Activated T-cell treated with anti-CD3 and anti-CD28 coated beads for 24 hours (primary cell): ENCODE results near the gene GPATCH2.

Source experiments
- DNase-seq: peaks from one replicate; pipeline ENCODE4 v3.0.0-alpha.2; 2020; ENCODE audit warnings: low read depth

GPATCH2 gene

DNA sequence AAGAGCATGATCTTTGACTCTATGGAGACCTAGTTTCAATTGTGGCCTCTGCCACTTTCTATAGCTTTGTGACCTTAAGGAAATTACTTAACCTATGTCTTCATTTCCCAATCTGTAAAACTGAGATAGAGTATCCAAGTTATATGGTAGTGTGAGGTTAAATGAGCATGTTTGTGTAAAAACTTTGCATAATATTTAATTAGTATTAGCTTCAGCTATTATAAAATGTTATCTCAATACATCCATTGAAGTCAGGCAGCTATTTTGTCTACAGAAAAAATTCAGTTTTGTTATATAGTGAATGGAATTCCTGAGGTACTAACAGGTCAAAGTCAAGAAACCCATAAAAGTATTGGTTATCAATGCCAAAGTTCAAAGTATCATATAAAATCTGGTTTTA, 53.6 kb downstream of the GPATCH2 start:
- no peak for DNase-seq

DNA sequence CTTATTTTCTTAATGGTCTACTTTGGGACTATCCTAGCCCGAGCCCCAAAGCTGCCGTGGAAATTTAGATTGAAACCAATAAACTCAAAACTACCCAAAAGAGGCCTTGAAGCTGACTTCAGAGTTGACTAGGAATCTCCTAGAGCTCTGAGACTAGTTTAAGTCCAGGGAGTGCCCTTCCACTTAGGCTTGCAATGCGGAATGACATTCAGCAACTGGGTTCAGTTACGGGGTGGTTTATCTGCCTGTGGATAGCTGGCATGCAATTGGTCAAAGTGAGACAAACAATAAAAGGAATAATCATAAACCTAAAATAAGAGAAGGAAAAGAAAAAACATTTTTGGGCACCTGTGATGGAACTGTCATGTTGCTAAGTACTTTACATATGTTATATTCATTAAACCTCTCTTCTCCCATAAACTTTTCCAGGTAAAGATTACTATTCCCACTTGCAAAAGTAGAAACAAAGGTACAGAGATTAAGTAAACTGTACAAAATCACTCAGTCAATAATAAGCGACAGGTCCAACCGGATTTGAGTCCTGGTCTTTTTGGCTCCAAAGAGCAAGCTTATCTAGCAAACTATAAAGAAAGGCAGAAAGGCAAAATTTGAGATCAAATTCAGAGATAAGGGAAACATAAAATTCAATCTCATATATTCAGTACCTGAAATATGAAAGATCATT, 56.5 kb downstream of the GPATCH2 start:
- DNase-seq = no peak

DNA sequence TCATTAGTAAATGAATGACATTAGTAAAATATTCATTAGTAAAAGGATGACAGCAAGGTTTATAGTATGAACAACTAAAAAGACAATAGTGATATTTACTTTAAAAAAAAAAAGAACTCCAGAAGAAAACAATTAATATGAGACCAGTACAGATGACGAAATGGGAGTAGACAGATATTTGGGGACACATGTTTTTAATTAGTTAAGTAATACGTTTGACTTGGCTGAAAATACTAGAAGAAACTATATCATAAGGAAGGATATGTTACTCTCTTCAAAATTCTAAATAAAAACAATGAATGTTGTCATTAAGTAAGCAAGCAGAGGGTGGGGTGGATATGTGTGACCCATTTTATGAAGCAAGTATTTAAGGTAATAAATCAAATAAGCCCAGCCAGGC, 61.9 kb downstream of the GPATCH2 start:
- DNase-seq = no peak

DNA sequence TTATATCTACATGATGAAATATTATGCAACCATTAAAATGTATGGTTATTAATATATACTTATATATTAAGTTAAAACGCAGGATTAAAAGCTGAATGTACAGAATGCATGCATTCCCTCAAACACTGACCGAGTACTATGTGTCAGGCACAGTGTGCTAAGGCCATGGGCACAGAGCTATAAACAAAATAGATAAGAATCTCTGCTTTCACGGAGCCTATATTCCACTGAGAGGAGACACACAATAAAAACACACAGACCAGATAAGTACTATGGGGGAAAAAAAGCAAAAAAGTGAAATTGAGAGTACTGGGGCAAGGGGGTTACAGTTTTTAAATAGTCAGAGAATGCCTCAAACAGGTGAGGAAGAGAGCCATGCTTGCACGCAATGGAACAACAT, 62.7 kb downstream of the GPATCH2 start:
- no peak for DNase-seq

DNA sequence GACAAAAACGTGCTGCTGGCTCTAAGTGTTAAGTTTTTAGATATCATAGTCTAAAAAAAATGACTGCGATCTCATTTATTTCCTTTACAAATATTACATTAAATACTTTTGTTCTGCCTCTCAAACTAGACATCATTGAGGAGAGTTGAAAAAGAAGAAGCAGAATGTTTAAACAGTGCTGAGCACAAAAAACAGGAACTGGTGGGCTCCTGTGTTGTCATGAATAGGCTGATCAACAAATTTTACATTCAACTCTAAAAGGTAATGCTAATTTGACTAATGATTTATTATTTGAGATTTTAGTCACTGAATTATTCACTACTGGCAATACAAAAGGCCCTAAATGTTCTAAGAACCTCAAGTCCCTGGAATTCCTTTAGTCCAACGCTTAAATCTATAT, 66.1 kb downstream of the GPATCH2 start:
- DNase-seq = no peak

DNA sequence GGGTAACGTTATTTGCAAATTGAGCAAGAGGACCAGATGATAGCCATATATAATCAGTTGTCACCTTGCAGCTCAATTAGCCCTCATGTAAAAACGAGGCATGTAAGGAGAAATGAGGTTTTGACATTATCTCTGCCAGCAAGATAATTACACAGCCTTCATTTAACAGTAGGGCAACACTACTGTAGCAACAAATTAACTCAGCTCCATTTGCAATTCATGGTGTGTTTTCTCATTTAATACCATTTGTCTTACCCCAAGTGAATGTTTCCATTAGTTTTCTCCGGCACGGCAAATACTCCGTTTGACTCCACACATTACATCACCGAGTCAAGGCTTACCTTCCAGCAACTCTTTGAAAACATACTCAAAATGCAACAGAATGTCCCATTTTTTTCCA, 66.7 kb downstream of the GPATCH2 start:
- DNase-seq = no peak

DNA sequence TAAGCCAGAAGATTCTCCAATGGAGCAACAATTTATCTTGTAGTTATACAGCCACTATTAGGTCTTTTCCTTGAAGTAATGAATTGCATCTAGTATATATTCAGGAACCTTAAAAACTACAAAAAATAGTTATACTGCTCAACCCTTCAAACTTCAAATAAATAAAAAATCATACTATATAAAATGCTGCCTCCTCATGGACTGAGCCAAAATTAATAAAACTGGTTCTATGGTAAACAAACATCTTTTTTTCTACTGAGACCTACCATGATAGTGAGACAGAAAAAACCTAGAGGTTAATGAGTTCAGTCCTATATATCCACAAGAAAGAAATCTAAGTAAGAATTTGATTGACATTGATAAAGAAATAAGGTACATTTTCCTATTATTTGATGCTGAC, 67.7 kb downstream of the GPATCH2 start:
- no peak for DNase-seq

DNA sequence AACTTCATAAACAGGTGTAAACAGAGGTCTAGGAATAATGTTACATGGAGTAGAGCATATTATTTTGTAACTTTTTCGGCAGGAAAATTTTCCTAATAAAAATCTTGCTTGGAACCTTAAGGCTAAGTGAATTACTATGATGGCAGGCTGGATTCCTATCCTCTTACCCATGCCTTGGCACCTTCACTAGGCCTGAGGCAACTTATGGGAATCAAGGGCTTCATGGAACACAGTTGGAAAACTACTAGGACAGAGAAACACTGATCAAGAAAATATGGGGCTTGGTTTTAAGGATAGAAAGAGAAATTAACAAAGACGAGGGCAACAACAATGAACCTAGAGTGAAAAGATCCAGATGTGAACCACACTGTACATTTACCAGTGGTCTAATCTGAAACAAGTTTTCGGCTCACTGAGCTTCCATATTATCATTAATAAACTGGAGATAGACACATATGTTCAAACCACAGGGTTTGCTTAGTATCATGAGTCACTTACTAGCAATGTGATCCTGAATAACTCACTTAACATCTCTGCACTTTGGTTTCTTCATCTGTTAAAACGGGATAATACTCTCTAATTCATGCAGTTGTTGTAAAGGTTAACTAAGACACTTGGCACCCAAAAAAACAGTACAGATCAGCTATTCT, 68.5 kb downstream of the GPATCH2 start:
- DNase-seq = no peak

DNA sequence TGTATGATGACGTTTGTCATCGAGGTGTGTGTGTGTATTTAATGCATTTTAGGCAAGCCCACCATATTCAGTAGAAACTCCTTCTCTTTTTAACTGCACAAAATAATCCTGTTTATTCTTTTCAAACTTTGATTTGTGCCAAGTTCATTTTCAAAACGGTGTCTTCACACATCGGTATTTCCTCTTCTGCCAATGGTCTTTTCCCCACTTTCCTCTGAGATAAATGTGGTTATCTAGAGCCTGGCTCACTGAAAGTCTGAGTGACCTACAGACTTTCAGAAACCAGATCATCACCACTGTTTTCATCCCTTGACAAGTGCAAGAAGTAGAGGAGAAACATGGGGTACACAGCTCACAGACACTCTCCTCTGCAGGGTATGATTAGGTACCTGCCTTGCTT, 69.4 kb downstream of the GPATCH2 start:
- no peak for DNase-seq

DNA sequence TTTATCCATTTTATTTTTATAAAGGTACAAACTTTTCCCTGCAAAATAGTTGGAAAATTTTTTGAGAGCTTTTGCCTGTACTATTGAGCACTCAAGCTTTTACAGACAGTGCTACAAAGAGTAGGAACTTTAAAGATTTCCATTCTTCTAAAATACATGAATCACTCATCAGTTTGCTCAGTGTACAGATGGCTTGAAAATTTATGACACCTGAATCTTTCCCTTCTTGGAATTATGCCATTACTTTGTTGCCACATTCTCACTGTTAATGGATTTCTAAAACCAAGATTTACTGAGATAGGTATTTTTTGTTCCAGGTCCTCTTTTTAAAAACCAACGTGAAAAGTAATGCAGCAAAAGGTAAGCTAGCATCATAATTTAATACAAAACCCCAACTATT, 76.0 kb downstream of the GPATCH2 start:
- DNase-seq = no peak

DNA sequence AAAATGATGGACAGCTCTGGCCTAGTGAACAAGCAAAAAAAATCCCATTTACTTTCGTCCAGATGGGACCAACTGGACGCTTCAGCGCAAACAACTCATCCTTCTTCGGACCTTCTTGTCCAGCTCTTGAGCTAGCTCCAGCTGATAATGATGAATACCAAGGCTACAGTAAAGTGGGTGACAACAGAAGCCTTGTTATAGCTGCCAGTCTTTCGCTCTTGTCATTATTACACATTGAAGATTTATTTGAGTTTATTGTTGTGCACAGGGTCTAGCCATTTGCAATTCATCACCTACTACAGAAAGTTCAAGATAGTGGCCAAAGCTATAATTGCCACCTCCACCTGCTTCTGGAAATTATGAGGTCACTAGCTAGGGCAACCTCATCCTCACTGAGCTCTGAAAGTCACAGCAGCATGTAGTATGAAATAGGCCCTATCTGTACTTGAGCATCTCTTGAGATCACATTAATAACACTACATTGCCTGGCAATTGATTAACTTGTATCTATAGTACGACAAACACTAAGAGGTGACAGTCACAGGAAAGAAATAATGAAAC, 76.9 kb downstream of the GPATCH2 start:
- DNase-seq = no peak

DNA sequence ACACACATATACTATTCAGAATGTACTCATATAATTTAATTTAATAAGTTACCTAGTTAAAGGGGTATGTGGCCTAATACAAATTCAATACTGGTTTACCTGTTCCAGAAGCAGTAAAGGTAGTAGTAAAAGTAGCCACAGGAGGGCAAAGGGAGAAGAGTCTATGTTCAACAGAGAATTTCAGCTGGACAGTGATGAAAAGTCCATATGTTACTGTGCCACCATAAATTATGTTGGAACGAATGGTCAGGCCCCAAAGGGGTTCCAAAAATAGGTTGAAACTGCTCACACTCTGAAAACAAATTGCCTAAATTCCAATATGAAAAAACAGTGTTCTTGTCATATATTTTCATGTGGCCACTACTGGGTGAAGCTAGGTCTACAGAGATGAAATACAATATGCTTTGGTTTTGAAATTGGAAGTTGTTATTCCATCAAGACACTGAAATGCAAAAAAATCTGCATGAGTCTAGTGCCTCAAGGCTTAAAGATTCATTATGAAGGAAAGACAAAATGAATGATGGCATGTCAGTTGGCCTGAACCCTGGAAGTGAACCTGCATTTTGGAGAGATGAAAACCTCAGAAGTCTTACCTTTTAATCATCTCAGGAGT, 78.4 kb downstream of the GPATCH2 start:
- no peak for DNase-seq

DNA sequence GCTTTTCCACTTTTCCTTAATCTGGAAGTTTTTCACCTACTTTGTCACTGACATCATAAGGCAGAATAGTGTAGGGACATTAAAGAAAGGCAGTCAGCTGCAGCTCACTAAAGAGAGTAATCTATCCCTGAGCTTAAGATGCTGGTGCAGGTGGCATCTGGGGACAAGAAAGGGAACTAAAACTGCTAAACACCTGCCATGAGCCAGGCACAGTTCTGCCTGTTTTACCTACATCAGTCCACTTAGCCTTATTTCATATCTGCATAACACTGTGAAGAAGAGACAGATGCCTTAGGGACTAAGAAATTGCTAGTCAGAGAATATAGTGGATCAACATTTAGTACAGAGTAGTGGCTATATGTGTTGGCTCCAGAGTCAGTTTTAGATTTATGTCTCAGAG, 88.1 kb downstream of the GPATCH2 start:
- DNase-seq = no peak

DNA sequence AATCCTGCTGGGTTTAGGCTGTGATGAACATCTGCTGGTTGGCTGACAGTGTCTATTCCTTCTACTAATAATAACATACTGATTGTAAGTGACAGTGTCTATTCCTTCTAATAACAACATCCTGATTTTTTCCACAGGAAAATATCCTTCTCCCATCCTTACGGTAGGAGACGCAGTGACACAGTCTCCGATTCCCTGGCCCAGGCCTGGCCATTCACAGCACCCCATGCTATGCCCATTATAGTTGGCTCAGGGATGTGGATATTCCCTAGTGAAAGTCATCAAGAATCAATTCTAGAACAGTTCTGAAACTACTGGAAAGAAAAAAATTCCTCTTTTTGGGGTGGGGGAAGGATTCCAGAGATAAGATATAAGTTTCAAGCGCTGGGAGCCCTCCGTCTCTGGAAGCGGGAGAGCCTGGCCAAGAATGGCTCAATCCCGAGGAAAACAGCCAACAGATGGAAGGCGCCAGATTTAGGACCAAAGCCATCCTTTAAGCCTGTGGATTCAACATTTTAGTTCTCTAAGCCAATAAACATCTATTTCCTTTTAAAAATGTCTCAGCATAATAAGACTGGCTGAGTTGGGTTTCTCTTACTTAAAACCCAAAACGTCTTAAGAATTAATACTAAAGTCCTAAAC, 88.6 kb downstream of the GPATCH2 start:
- DNase-seq = no peak

DNA sequence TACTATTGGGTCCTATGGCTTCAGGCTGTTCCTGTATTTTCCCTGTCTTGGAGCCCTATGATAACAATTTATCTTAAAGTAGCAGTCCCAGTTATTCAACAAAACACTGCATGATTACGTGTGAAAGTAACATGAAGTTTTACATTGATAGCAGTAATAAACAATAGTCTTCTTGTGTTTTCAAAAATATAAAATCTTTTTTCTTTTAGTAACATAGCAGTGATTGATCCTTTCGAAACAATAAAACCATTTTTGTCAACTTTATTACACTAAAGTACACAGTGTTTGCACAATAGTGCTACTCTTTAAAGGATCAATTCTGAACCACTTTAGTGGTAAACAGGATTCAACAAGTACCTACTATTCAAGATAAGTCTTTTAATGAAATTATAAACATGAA, 90.6 kb downstream of the GPATCH2 start:
- no peak for DNase-seq

DNA sequence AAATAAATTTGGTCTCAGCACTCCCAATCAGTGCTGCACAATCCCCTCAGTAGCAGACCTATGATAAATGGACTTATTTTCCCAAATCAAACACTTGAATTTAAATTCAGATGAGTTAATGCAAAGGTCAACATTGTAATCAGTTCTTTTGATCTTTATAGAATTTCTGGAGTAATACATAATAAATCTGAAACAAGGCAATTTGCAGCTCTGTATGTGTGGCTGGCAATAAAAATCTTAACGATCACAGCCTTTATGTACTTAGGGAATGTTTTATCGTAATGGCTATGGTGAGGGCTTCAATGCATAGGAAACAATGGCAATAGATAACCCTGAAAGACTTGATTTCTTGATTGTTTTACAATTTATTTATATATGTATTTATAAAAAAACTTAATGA, 91.4 kb downstream of the GPATCH2 start:
- no peak for DNase-seq

DNA sequence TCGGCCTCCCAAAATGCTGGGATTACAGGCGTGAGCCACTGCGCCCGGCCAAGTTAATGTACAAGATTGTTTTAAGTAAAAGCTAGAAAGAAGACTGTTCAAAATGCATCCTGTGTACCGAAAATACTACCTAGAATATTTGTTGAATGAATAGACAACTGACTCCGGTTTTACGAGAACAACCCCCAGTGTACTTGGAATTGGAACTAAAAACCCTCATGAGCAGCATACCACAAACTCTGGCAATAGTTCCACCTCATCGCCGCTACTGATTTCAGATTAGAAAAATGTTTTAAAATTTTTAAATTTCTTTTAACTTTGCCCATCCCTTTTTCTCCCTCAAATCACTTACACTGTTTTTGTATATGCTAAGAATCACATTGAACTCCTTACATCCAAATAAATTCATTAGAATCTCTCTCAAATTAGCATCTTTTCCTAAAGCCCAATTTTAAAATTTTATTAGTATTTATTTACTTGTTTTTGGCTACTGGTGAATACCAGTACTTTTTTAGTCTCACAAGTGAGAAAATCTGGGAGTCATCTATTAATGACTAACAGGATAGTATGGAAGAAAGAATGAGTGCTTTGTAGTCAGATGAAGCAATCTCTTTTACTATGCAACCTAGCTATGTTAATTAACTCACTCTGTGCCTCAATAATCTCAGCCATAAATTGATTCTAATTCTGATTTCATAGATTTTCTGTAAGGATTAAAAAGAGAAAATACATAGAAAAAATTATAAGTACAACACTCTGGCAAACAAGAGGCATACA, 95.1 kb downstream of the GPATCH2 start:
- no peak for DNase-seq

DNA sequence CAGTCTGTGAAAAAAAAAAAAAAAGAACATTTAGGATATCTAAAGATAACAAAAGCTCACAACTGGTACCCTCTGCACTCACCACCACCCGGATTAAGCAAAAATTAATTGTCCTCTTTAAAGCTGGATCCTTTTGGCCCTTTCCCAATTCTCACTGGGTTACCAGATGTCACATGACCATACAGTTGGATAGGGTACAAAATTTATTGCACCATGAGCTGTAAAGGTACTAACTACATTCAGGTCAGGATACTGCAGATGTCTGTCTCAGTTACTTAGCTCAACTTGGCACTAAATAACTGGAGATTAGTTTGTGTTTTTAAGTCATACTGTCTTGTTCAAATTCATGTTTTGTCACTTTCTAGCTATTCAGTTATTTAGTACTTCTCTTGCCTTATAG, 96.3 kb downstream of the GPATCH2 start:
- no peak for DNase-seq

DNA sequence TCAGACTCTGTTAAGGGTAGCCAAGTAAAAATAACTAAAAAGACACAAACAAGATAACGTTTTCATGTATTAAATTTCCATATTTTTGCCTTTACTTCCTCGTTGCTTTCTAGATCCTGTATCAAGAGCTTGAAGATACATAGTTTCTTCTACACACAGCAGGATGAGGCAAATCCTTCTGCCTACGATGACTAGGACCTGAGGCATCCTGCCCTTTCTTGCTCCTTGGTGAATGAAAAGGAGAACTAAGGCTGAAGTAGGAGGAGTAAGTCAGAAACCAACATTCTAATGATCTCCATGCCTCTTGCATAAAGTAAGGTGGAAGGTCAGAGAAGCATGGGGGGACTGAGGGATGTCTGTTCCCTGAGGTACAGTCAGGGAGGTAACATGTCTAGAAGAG, 102.6 kb downstream of the GPATCH2 start:
- no peak for DNase-seq

DNA sequence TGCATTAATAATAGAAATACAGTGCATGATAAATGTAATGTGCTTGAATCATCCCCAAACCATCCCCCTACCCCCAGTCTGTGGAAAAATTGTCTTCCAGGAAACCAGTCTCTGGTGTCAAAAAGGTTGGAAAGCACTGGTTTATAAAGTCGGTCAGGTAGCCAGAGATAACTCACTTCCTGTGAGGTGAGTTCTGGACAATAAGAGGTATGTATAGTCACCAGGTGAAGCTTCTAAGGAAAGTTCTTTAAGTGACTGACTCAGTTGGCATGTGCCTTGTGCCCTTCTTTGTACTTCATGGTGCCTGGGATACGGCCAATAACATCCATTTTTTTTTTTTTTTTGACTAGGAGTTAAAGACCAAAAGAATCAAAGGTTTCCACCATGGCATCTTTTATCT, 103.7 kb downstream of the GPATCH2 start:
- DNase-seq = no peak

DNA sequence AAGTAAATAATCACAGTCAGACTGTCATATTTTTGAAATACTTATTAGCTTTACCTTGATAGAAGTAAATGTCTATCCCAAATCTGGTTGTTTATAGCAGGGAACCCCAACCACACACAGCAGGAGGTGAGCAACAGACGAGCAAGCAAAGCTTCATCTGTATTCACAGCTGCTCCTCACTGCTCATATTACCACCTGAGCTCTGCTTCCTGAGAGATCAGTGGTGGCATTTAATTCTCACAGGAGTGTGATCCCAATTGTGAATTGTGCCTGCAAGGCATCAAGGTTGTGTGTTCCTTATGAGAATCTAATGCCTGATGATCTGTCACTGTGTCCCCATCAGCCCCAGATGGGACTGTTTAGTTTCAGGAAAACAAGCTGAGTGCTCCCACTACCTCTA, 104.3 kb downstream of the GPATCH2 start:
- DNase-seq = no peak
